Right ventricle myocardium inferior (tissue), 1 donor: ENCODE data around the gene GINS1. TPM values are rescaled to one million over a fixed set of nuclear protein-coding genes. Genes with fewer than 3 reads are reported as not detected.
"Not testable (repeated sequence)": the region's sequence is repeated elsewhere in the genome, so short reads cannot be mapped to it uniquely, and the experiment has no call there.

Source experiments
- ATAC-seq: fragments of 200-7000 bp; cut with Tn5 transposase; one replicate; pipeline ENCODE4 v1.9.1; 2020; ENCODE audit warnings: mild to moderate bottlenecking, moderate library complexity
- DNase-seq: peaks from one replicate; pipeline ENCODE4 v3.0.0; 2021; ENCODE audit errors: missing footprints
- intact Hi-C: fragments of 100-400 bp; cut with DNase I; formaldehyde crosslinking; loops from one replicate; pipeline ENCODE4 v1.11.0; 2022
- total RNA-seq: library from RNA; stranded (reverse); fragmentation: NEBNext Ultra II Directional; extraction: Animal tissue kit (Norgen Biotek cat#: 25700); gene quantifications from one replicate; pipeline ENCODE4 v1.2.1, GENCODE V29; 2021
- donor health status: DM: no; HTN: yes; CAD: no; lungs with severe emphysema.

Gene GINS1
- total RNA-seq, 1 donor from 2014 or later, result 0.73 TPM

- intact Hi-C loops, result no loop called here
- DNase-seq (no peak), ATAC-seq (peak; percentile 82)
Measured at GRCh38 chr20:25382704-25383370, 24.6 kb upstream of the GINS1 start.

GRCh38 chr20:25389401-25389857, 18.0 kb upstream of the GINS1 start:
- ATAC-seq (no peak), DNase-seq (no peak)
- intact Hi-C loops, result no loop called here

GRCh38 chr20:25389858-25390537, 17.5 kb upstream of the GINS1 start:
- ATAC-seq (peak; percentile 17), DNase-seq (no peak)
- intact Hi-C loops, result loop anchor here (2.0 to 5.0 kb wide), 4 partner anchors 133 to 397 kb away; partner anchors contain the start of genes APMAP and ENTPD6

- ATAC-seq, result peak; percentile 99
- DNase-seq, result peak; percentile 98
- intact Hi-C loops, result loop anchor here (2.0 to 5.0 kb wide), 4 partner anchors 134 to 398 kb away; partner anchors contain the start of genes APMAP and ENTPD6
Measured at GRCh38 chr20:25390538-25391528, 16.6 kb upstream of the GINS1 start, which contains the start of gene ABHD12. ABHD12 (minus strand) TSS chr20:25390835; CDS start chr20:25390703, 132 bp downstream.

GRCh38 chr20:25394276-25394675, 13.2 kb upstream of the GINS1 start:
- DNase-seq (no peak), ATAC-seq (no peak)
- intact Hi-C loops, result loop anchor here (5.0 kb wide), 3 partner anchors 137 to 322 kb away; partner anchors contain the start of gene ENTPD6

GRCh38 chr20:25394996-25395395, 12.5 kb upstream of the GINS1 start:
- no peak for DNase-seq
- no peak for ATAC-seq
- intact Hi-C loops, result loop anchor here (5.0 kb wide), 4 partner anchors 98 to 323 kb away; partner anchors contain the start of gene ENTPD6

GRCh38 chr20:25397096-25397495, 10.4 kb upstream of the GINS1 start:
- intact Hi-C loops, result loop anchor here (2.0 to 5.0 kb wide), 2 partner anchors 60 to 100 kb away; no protein-coding TSS in a partner anchor
- no peak for ATAC-seq
- no peak for DNase-seq

- ATAC-seq (no peak), DNase-seq (no peak)
- intact Hi-C loops, result loop anchor here (2.0 to 5.0 kb wide), 2 partner anchors 61 to 101 kb away; no protein-coding TSS in a partner anchor
Measured at GRCh38 chr20:25397821-25398220, 9.7 kb upstream of the GINS1 start.

- intact Hi-C loops, result loop anchor here (5.0 kb wide), 1 partner anchor 101 kb away; no protein-coding TSS in a partner anchor
- no peak for ATAC-seq
- no peak for DNase-seq
Measured at GRCh38 chr20:25398376-25399036, 9.0 kb upstream of the GINS1 start.

GRCh38 chr20:25399037-25399430, 8.4 kb upstream of the GINS1 start:
- peak; percentile 86 for ATAC-seq
- intact Hi-C loops, result loop anchor here (5.0 kb wide), 1 partner anchor 102 kb away; no protein-coding TSS in a partner anchor
- DNase-seq, result no peak

- ATAC-seq, intact Hi-C loops, DNase-seq: not testable (repeated sequence)
Measured at GRCh38 chr20:25400291-25400732, 7.2 kb upstream of the GINS1 start.

- DNase-seq (no peak), ATAC-seq (no peak)
- intact Hi-C loops, result no loop called here
Measured at GRCh38 chr20:25402583-25402982, 4.9 kb upstream of the GINS1 start.

- ATAC-seq (no peak), DNase-seq (no peak)
- intact Hi-C loops, result no loop called here
Measured at GRCh38 chr20:25408170-25408547, 686 bp downstream of the GINS1 start.

- no peak for ATAC-seq
- no peak for DNase-seq
- intact Hi-C loops, result no loop called here
Measured at GRCh38 chr20:25408890-25409289, 1.4 kb downstream of the GINS1 start.

- DNase-seq (no peak), ATAC-seq (no peak)
Measured at GRCh38 chr20:25418776-25419175, 11.3 kb downstream of the GINS1 start.

GRCh38 chr20:25421102-25421501, 13.6 kb downstream of the GINS1 start:
- DNase-seq (no peak), ATAC-seq (no peak)
- intact Hi-C loops, result no loop called here

More at GRCh38 chr20:25418776-25419175, 11.3 kb downstream of the GINS1 start:
- intact Hi-C loops, result no loop called here

- no peak for ATAC-seq
- intact Hi-C loops, result no loop called here
- DNase-seq, result no peak
Measured at GRCh38 chr20:25422032-25422431, 14.6 kb downstream of the GINS1 start.

- no peak for ATAC-seq
- DNase-seq, result no peak
- intact Hi-C loops, result no loop called here
Measured at GRCh38 chr20:25424536-25424935, 17.1 kb downstream of the GINS1 start.
